Neuronal stem cell (in vitro differentiated cells): ENCODE data around the gene RNF150.

Source experiments
- DNase-seq: peaks from one replicate; pipeline ENCODE4 v3.0.0-alpha.2; 2013; ENCODE audit warnings: low spot score
- H2AFZ ChIP-seq: one replicate; pipeline ENCODE4 v1.6.1; 2013; ENCODE audit warnings: mild to moderate bottlenecking, low read length, inconsistent platforms
- H2AK5ac ChIP-seq: 2 replicates; pipeline ENCODE4 v1.6.1; 2013; ENCODE audit warnings: low read depth, mild to moderate bottlenecking, inconsistent platforms, low read length, moderate library complexity, mixed read lengths
- H2BK120ac ChIP-seq: 2 replicates; pipeline ENCODE4 v1.6.1; 2013; ENCODE audit warnings: low read depth, mild to moderate bottlenecking, inconsistent platforms, low read length, moderate library complexity, mixed read lengths
- H2BK12ac ChIP-seq: one replicate; pipeline ENCODE4 v1.6.1; 2013; ENCODE audit warnings: low read length, inconsistent platforms
- H2BK15ac ChIP-seq: 2 replicates; pipeline ENCODE4 v1.6.1; 2013; ENCODE audit warnings: mild to moderate bottlenecking, low read length, inconsistent platforms, mixed read lengths
- H2BK5ac ChIP-seq: one replicate; pipeline ENCODE4 v1.6.1; 2013; ENCODE audit warnings: inconsistent platforms, mild to moderate bottlenecking, low read length, moderate library complexity
- H3K14ac ChIP-seq: one replicate; pipeline ENCODE4 v1.6.1; 2013; ENCODE audit warnings: low read length, inconsistent platforms
- H3K18ac ChIP-seq: 2 replicates; pipeline ENCODE4 v1.6.1; 2013; ENCODE audit warnings: low read length, inconsistent platforms
- H3K23ac ChIP-seq: 2 replicates; pipeline ENCODE4 v1.6.1; 2013; ENCODE audit warnings: low read depth, mild to moderate bottlenecking, mixed read lengths, low read length, inconsistent platforms; ENCODE audit not compliant: poor library complexity
- H3K27ac ChIP-seq: replicated peaks from 3 replicates; pipeline ENCODE4 v1.5.1; 2013; ENCODE audit warnings: low read length, inconsistent platforms
- H3K27me3 ChIP-seq, 3 experiments: 2 replicates each; pipeline ENCODE4 v1.6.1; 2013; ENCODE audit warnings: low read length in 3 of 3, mild to moderate bottlenecking in 2 of 3, inconsistent platforms in 1 of 3, low read depth in 1 of 3, mixed read lengths in 1 of 3, moderate library complexity in 1 of 3; ENCODE audit not compliant: control insufficient read depth in 3 of 3, insufficient read depth in 3 of 3
- H3K36me3 ChIP-seq, 2 donors: replicated peaks in 1 of 2; 2 replicates each; pipeline ENCODE4 v1.6.1; 2013; ENCODE audit warnings: low read length in 2 of 2; ENCODE audit not compliant: control insufficient read depth in 2 of 2, insufficient read depth in 2 of 2
- H3K4ac ChIP-seq: 2 replicates; pipeline ENCODE4 v1.6.1; 2013; ENCODE audit warnings: inconsistent platforms, mild to moderate bottlenecking, low read length, moderate library complexity
- H3K4me1 ChIP-seq, 2 donors: 1 replicate in 1 of 2; 2 replicates in 1 of 2; pipeline ENCODE4 v1.6.1; 2013; ENCODE audit warnings: low read length in 2 of 2, low read depth in 1 of 2; ENCODE audit not compliant: control insufficient read depth in 2 of 2, insufficient read depth in 1 of 2
- H3K4me2 ChIP-seq: one replicate; pipeline ENCODE4 v1.6.1; 2013; ENCODE audit warnings: mild to moderate bottlenecking, low read length, inconsistent platforms; ENCODE audit not compliant: insufficient read depth, poor library complexity, severe bottlenecking
- H3K4me3 ChIP-seq, 2 donors: 2 replicates each; pipeline ENCODE4 v1.5.1; 2013; ENCODE audit warnings: low read length in 2 of 2, mild to moderate bottlenecking in 2 of 2, inconsistent platforms in 1 of 2, moderate library complexity in 1 of 2
- H3K79me1 ChIP-seq: one replicate; pipeline ENCODE4 v1.6.1; 2013; ENCODE audit warnings: low read depth, mild to moderate bottlenecking, inconsistent platforms, low read length, moderate library complexity
- H3K9ac ChIP-seq: one replicate; pipeline ENCODE4 v1.6.1; 2013; ENCODE audit warnings: mild to moderate bottlenecking, low read depth, low read length, inconsistent platforms; ENCODE audit not compliant: poor library complexity
- H3K9me3 ChIP-seq, 2 donors: replicated peaks in 1 of 2; 2 replicates each; pipeline versions ENCODE3 to v1.6.1; 2013; ENCODE audit warnings: low read length in 2 of 2, mild to moderate bottlenecking in 2 of 2, inconsistent platforms in 1 of 2, low read depth in 1 of 2, mixed read lengths in 1 of 2, moderate library complexity in 1 of 2; ENCODE audit not compliant: control insufficient read depth in 2 of 2, insufficient read depth in 1 of 2
- H4K8ac ChIP-seq: one replicate; pipeline ENCODE4 v1.6.1; 2013; ENCODE audit warnings: low read depth, mild to moderate bottlenecking, inconsistent platforms, low read length, moderate library complexity
- H4K91ac ChIP-seq: one replicate; pipeline ENCODE4 v1.6.1; 2013; ENCODE audit warnings: low read length, low read depth, mild to moderate bottlenecking, inconsistent platforms; ENCODE audit not compliant: poor library complexity
- WGBS, 2 donors: extraction: QIAGEN DNeasy Blood & Tissue Kit; methylation state at CpG; one replicate each; pipeline ENCODE4 v1.1.7; 2013; ENCODE audit warnings: missing lambda C conversion rate in 2 of 2, mixed read lengths in 1 of 2; ENCODE audit not compliant: insufficient read length in 2 of 2, insufficient replicate concordance in 1 of 2; ENCODE audit errors: extremely low coverage in 2 of 2; 5-methylcytosine and 5-hydroxymethylcytosine counted together

The RNF150 gene

DNA sequence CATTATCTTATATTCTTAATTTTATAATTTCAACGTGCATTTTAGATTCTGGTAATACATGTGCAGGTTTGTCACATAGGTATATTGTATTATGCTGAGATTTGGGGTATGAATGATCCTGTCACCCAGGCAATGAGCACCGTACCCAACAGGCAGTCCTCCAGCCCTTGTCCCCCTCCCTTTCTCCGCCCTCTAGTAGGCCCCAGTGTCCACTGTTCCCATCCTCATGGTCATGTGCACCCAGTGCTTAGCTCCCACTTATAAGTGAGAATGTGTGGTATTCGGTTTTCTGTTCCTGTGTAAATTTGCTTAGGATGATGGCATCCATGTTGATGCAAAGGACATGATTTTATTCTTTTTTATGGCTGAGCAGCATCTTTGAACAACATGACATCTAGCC, 70.6 kb downstream of the RNF150 start:
- Histone ChIP-seq H2AFZ (no peak overlapping the region), H2BK120ac (no peak overlapping the region), H3K4me3 (no peak overlapping the region), H3K18ac (no peak overlapping the region), H3K4ac (no peak overlapping the region), H3K4me2 (no peak overlapping the region), H3K27me3 (no peaks in the 10 kb centered on the region), H3K4me1 (no peaks in the 10 kb centered on the region), H3K79me1 (no peaks in the 10 kb centered on the region), H3K14ac (no peak overlapping the region), H3K36me3 (no peaks in the 10 kb centered on the region), H2BK12ac (no peak overlapping the region), H2BK15ac (no peak overlapping the region), H3K9me3 (peaks cover 0 to 3% of the 10 kb centered on the region in 2 donors), H3K9ac (no peak overlapping the region), H2AK5ac (no peak overlapping the region), H4K91ac (no peak overlapping the region), H3K23ac (no peak overlapping the region), H4K8ac (no peak overlapping the region), H3K27ac (no peak overlapping the region), H2BK5ac (no peak overlapping the region)
- DNase-seq, result no peak
- no CpG with 5 or more reads among the region's 4 CpGs for WGBS, 2 donors

- no peak overlapping the region for H3K14ac ChIP-seq
- no peak overlapping the region for H3K4ac ChIP-seq
- no peak overlapping the region for H3K4me3 ChIP-seq
- no peak overlapping the region for H2BK5ac ChIP-seq
- H3K79me1 ChIP-seq, result no peaks in the 10 kb centered on the region
- H2AFZ ChIP-seq, result no peak overlapping the region
- H2AK5ac ChIP-seq, result no peak overlapping the region
- no peak overlapping the region for H3K4me2 ChIP-seq
- H4K91ac ChIP-seq, result no peak overlapping the region
- H2BK15ac ChIP-seq, result no peak overlapping the region
- H3K36me3 ChIP-seq, result no peaks in the 10 kb centered on the region
- no peak overlapping the region for H3K23ac ChIP-seq
- no peak overlapping the region for H3K9ac ChIP-seq
- H2BK120ac ChIP-seq, result no peak overlapping the region
- DNase-seq, result no peak
- H2BK12ac ChIP-seq, result no peak overlapping the region
- no peak overlapping the region for H3K27ac ChIP-seq
- H3K4me1 ChIP-seq, result peaks cover 0 to 2% of the 10 kb centered on the region in 2 donors
- H4K8ac ChIP-seq, result no peak overlapping the region
- no peaks in the 10 kb centered on the region for H3K27me3 ChIP-seq
- no CpG with 5 or more reads among the region's 4 CpGs for WGBS, 2 donors
- peaks cover 0 to 3% of the 10 kb centered on the region in 2 donors for H3K9me3 ChIP-seq
- H3K18ac ChIP-seq, result no peak overlapping the region
Measured at GRCh38 chr4:141058591-141059512, 74.4 kb downstream of the RNF150 start.

- Histone ChIP-seq H3K4ac (no peak overlapping the region), H4K91ac (no peak overlapping the region), H2AK5ac (no peak overlapping the region), H3K4me1 (peaks cover 0 to 2% of the 10 kb centered on the region in 2 donors), H2BK15ac (no peak overlapping the region), H2AFZ (no peak overlapping the region), H2BK5ac (no peak overlapping the region), H3K9me3 (peaks cover 0 to 3% of the 10 kb centered on the region in 2 donors), H3K18ac (no peak overlapping the region), H3K23ac (no peak overlapping the region), H3K9ac (no peak overlapping the region), H2BK12ac (no peak overlapping the region), H3K14ac (no peak overlapping the region), H3K4me2 (no peak overlapping the region), H3K4me3 (no peak overlapping the region), H3K79me1 (no peaks in the 10 kb centered on the region), H3K27me3 (no peaks in the 10 kb centered on the region), H3K36me3 (no peaks in the 10 kb centered on the region), H4K8ac (no peak overlapping the region), H3K27ac (no peak overlapping the region), H2BK120ac (no peak overlapping the region)
- DNase-seq, result no peak
- no CpG with 5 or more reads among the region's 2 CpGs for WGBS, 2 donors
Measured at GRCh38 chr4:141057582-141057981, 75.7 kb downstream of the RNF150 start.

DNA sequence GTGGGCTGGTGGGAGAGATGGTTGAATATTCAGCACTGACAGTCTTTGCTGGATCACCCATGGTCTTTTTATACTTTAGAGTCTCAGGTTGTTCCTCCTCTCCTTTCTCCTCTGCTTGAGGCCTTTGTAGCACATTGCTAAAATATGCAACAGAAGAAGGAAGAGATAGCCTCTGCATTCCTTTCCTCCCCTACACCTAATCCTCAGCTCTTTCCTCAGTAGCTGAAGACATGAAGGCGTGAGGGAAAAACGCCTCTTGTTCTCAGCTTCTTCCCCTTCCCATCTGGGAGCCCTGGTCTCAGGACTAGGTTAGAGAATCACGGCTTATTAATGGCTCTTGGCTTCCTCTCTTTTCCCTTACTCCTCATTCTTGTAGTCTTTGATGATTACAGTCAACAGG, 76.8 kb downstream of the RNF150 start:
- no peak overlapping the region for H3K18ac ChIP-seq
- no peaks in the 10 kb centered on the region for H3K27me3 ChIP-seq
- H2BK5ac ChIP-seq, result no peak overlapping the region
- H3K9ac ChIP-seq, result no peak overlapping the region
- no peaks in the 10 kb centered on the region for H3K36me3 ChIP-seq
- peak overlapping the region; percentile 3 for H3K27ac ChIP-seq
- no peak overlapping the region for H4K8ac ChIP-seq
- peaks cover 0 to 9% of the 10 kb centered on the region in 2 donors for H3K9me3 ChIP-seq
- H2BK15ac ChIP-seq, result no peak overlapping the region
- no peak overlapping the region for H2AK5ac ChIP-seq
- H3K23ac ChIP-seq, result no peak overlapping the region
- H3K4me2 ChIP-seq, result no peak overlapping the region
- H2BK12ac ChIP-seq, result no peak overlapping the region
- no CpG with 5 or more reads among the region's 3 CpGs for WGBS, 2 donors
- H3K79me1 ChIP-seq, result no peaks in the 10 kb centered on the region
- no peak overlapping the region for H2AFZ ChIP-seq
- no peak overlapping the region for H4K91ac ChIP-seq
- no peak for DNase-seq
- H3K4me3 ChIP-seq, result no peak overlapping the region
- no peak overlapping the region for H3K14ac ChIP-seq
- H2BK120ac ChIP-seq, result no peak overlapping the region
- peaks cover 0 to 2% of the 10 kb centered on the region in 2 donors for H3K4me1 ChIP-seq
- H3K4ac ChIP-seq, result no peak overlapping the region
